COLO668 (cell line): ENCODE measurements around the gene COG8.
"Not testable (repeated sequence)": the region's sequence is repeated elsewhere in the genome, so short reads cannot be mapped to it uniquely, and the experiment has no call there.

ENCODE experiments used
- DNase-seq: peaks from one replicate; lab custom pipeline; 2025; ENCODE audit not compliant: unreplicated experiment; lab: John Stamatoyannopoulos, UW

COG8 gene

DNA sequence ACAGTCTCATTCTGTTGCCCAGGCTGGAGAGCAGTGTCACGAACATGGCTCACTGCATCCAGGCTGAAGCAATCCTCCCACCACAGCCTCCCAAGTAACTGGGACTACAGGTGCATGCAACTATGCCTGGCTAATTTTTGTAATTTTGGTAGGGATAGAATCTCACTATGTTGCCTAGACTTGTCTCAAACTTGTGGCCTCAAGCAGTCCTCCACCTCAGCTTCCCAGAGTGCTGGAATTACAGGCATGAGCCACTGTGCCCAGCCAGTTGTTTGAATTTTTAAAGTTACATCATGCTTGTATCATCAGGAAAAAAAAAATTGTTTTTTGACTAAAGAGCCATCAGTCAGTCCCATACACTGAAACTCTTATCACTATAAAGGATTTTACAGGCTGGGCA is 45.3 kb downstream of the COG8 start:
- DNase-seq, result no peak

DNA sequence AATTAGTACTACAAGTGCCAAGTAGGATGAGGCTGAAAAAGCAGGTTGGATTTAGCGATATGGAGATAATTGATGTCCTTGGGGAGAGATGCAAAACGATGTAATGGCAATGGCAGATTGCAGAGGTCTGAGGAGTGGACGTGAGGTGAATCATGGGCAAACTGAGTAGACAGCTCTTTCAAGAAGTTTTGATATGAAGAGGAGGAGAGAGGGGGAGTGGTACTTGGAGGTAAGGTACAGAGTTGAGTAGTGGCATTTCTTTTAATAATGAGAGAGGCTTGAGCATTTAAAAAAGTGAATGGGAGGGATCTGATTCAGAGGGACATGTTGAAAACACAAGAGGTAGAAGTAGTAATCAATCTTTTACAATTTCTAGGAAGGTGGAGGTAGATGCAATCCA is 46.0 kb downstream of the COG8 start:
- DNase-seq, result no peak

DNA sequence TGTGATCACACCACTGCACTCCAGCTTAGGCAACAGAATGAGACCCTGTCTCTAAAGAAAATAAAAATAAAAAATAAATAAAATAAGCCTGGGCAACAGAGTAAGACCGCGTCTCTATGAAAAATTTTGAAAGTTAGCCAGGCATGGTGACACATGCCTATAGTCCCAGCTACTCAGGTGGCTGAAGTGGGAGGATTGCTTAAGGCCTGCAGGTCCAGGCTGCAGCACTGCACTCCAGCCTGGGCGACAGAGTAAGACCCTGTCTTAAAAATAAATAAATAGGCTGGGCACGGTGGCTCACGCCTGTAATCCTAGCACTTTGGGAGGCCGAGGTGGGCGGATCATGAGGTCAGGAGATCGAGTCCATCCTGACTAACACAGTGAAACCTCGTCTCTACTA is 47.7 kb downstream of the COG8 start:
- DNase-seq, result not testable (repeated sequence)

DNA sequence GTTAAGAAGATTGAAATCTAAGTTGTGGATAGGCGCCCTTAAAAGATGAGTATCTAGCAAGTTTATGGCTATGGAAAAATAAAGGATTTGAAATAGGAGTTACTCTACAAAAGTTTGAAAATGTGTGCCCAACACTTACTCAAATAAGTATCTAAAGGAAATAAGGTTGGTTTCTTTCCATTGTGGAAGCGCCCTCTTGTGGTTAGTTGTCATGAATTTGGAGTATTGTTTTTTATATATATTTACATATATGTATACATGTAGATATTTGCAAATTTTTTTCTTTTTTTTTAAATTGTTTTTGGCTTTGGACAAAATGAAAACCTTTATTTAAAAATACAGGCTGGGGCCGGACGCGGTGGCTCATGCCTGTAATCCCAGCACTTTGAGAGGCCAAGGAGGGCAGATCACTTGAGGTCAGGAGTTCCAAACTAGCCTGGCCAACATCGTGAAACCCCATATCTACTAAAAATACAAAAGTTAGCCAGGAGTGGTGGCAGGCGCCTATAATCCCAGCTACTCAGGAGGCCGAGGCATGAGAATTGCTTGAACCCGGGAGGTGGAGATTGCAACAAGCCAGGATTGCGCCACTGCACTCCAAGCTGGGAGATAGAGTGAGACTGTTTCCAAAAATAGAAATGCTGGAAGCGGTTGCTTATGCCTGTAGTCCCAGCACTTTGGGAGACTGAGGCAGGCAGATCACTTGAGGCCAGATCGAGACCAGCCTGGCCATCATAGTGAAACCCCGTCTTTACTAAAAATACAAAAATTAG is 52.2 kb downstream of the COG8 start:
- peak; percentile 17 for DNase-seq

DNA sequence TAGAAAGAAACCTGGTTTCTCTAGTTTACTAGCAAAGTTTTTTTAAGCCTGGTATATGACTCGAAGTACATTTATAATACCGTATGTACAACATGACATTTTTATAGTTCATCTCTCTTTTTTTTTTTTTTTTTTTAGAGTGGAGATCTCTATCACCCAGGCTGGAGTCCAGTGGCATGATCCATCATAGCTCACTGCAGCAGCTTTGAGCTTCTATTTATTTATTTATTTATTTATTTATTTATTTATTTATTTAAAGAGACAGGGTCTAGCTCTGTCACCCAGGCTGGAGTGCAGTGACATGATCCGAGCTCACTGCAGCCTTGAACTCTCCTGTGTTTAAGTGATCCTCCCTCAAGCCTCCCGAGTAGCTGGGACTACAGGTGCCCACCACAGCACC is 54.1 kb downstream of the COG8 start:
- no peak for DNase-seq

DNA sequence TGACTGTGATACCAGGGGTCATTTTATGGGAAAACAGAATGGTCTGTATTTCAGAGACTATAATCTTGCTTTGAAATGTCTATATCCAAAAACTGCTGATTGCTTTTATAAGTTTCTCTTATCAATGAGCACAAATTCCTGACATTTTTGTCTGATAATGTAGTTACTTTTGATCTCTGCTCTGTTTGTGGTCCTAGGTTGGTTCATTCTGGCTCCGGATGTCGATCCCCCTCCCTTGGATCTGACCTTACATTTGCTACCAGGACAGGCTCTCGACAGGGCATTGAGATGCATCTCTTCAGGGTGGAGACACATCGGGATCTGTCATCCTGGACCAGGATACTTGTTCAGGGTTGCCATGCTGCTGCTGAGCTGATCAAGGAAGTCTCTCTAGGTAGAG is 55.5 kb downstream of the COG8 start:
- DNase-seq, result no peak

DNA sequence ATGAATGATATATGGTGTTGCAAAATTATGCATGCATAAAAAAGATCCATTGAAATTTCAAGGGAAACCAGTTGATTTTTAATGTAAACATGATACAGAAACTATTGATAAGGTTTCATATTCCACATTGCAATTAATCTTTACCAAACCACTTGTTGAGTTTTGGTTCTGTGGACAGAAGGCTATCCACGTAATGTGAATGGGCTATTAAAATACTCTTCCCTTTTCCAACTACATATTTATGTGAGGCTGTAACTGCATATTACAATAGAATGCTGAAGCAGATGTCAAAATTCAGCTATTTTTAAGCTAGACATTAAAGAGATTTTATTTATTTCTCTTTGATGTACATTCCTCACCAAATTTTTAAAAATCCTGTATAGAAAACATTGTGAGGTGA is 62.0 kb downstream of the COG8 start:
- no peak for DNase-seq
